D721Med (cell line): Measurements from ENCODE around the gene NAV2.

Experiments
- DNase-seq: peaks from one replicate; pipeline ENCODE4 v3.0.0; 2011; ENCODE audit warnings: low spot score; ENCODE audit not compliant: insufficient read length
- FAIRE-seq: peaks from 2 replicates; lab custom pipeline; 2011; peaks lifted over from hg19 to GRCh38; lab: Jason Lieb, UNC
- TF ChIP-seq, protein P1 (sequence below): IDR thresholded peaks from 2 replicates; pipeline ENCODE4 v1.5.1; 2012; ENCODE audit warnings: mild to moderate bottlenecking, control low read depth; ENCODE audit not compliant: insufficient read depth; ENCODE audit errors: missing control alignments

NAV2 gene

GRCh38 chr11:20051469-20052399, 339.1 kb downstream of the NAV2 start:
- DNase-seq (no peak), FAIRE-seq (no peak)
- TF ChIP-seq, protein P1, sequence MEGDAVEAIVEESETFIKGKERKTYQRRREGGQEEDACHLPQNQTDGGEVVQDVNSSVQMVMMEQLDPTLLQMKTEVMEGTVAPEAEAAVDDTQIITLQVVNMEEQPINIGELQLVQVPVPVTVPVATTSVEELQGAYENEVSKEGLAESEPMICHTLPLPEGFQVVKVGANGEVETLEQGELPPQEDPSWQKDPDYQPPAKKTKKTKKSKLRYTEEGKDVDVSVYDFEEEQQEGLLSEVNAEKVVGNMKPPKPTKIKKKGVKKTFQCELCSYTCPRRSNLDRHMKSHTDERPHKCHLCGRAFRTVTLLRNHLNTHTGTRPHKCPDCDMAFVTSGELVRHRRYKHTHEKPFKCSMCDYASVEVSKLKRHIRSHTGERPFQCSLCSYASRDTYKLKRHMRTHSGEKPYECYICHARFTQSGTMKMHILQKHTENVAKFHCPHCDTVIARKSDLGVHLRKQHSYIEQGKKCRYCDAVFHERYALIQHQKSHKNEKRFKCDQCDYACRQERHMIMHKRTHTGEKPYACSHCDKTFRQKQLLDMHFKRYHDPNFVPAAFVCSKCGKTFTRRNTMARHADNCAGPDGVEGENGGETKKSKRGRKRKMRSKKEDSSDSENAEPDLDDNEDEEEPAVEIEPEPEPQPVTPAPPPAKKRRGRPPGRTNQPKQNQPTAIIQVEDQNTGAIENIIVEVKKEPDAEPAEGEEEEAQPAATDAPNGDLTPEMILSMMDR, result no peak

GRCh38 chr11:20053572-20053971, 340.9 kb downstream of the NAV2 start:
- TF ChIP-seq, protein P1, result no peak
- DNase-seq, result no peak
- FAIRE-seq, result no peak

DNA sequence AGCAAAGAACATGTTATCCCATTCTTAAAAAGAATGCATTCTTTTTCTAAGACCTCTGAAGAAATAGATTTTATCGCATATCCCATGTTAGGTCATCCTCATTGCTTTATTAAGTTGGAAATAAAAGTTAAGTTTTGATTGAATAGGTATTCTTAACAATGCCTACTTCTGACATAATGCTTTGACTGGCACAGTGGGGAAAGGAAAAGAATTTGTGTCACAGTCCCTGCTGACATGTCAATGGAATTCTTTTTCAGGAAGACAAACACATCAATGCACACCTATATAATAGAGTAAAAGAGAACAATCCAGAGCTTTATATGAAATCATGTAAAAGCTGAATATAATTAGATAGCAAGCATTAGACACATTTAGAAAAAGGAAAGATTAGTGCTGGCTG, 341.9 kb downstream of the NAV2 start:
- TF ChIP-seq, protein P1, result no peak
- DNase-seq, result no peak
- FAIRE-seq, result no peak

GRCh38 chr11:20055312-20055711, 342.7 kb downstream of the NAV2 start:
- TF ChIP-seq, protein P1, result no peak
- no peak for FAIRE-seq
- DNase-seq, result no peak

- TF ChIP-seq, protein P1, result no peak
- DNase-seq (no peak), FAIRE-seq (no peak)
Measured at GRCh38 chr11:20056109-20056949, 343.7 kb downstream of the NAV2 start.

GRCh38 chr11:20056950-20057943, 344.6 kb downstream of the NAV2 start:
- DNase-seq (no peak), FAIRE-seq (no peak)
- TF ChIP-seq, protein P1, result no peak
